ENCODE results near the gene TRAF1. TPM values are rescaled to one million over a fixed set of nuclear protein-coding genes. Genes with fewer than 3 reads are reported as not detected.

Gene TRAF1
- total RNA-seq, 2 donors from 2014 or later, result 1.5 to 3.1 TPM

DNA sequence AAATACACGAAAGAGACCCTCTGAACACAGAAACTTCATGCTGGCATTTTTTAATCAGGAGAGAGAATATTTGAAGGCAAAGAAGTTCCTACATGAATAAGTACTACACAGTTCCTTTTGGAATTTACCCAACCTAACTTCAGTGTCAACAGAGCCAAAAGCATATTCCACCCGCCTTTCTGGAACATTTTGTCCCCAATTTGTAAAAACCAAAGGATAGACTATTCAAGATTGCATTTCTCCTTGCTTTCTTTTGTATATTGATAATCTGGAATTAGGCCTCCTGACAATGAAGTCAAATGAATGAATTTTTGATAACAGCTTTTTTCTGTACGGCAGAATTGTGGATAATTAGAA lies 39.4 kb upstream of the TRAF1 start:
- no peak for TF ChIP-seq CTCF (IDR thresholded peaks at IDR 0.05)
- no peaks in the 10 kb centered on the region for H3K36me3 ChIP-seq
- H3K27me3 ChIP-seq, result no peaks in the 10 kb centered on the region
- H3K9me3 ChIP-seq, result no peaks in the 10 kb centered on the region
- no peak overlapping the region for H3K27ac ChIP-seq
- H3K9ac ChIP-seq (ENCODE audit: low read depth in 2 of 2, low read length in 2 of 2), result no peak overlapping the region
- no peaks in the 10 kb centered on the region for H3K4me1 ChIP-seq
- intact Hi-C loops (cut with DNase I), result no loop called here
- no peak for DNase-seq
- H3K4me3 ChIP-seq, result no peak overlapping the region

- Histone ChIP-seq H3K36me3 (no peaks in the 10 kb centered on the region), H3K9me3 (no peaks in the 10 kb centered on the region), H3K9ac (ENCODE audit: low read depth in 2 of 2, low read length in 2 of 2) (no peak overlapping the region), H3K27me3 (no peaks in the 10 kb centered on the region), H3K4me3 (no peak overlapping the region), H3K27ac (no peak overlapping the region), H3K4me1 (no peaks in the 10 kb centered on the region)
- no peak for TF ChIP-seq CTCF (IDR thresholded peaks at IDR 0.05)
- no peak for DNase-seq
- intact Hi-C loops (cut with DNase I), result no loop called here
These were observed 38.9 kb upstream of the TRAF1 start for GRCh38 chr9:120965344-120966012.

DNA sequence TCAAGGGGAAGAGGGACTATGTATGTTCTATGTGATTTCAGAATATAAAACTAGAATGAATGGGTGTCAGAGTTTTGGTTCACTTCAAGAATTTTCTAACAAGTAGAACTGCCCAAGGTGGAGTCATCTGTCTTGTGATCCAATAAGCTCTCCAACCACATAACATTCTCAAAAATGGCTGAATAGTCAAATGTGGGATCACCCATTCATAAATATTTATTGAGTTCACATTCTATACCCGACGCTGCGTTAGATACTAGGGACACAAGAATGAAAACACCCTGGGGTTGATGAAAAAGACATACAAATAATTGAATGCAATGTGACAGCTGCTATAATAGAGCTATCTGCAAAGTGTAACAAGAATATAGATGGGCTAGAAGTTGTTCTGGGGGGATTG lies 35.3 kb upstream of the TRAF1 start:
- Histone ChIP-seq H3K4me1 (no peaks in the 10 kb centered on the region), H3K36me3 (no peaks in the 10 kb centered on the region), H3K9ac (ENCODE audit: low read depth in 2 of 2, low read length in 2 of 2) (no peak overlapping the region), H3K27me3 (no peaks in the 10 kb centered on the region), H3K9me3 (no peaks in the 10 kb centered on the region), H3K27ac (no peak overlapping the region), H3K4me3 (no peak overlapping the region)
- no peak for DNase-seq
- intact Hi-C loops (cut with DNase I), result no loop called here
- no peak for TF ChIP-seq CTCF (IDR thresholded peaks at IDR 0.05)

GRCh38 chr9:120960001-120960400 lies 33.4 kb upstream of the TRAF1 start:
- TF ChIP-seq CTCF (IDR thresholded peaks at IDR 0.05), result no peak
- DNase-seq, result no peak
- intact Hi-C loops (cut with DNase I), result no loop called here
- H3K9ac ChIP-seq (ENCODE audit: low read depth in 2 of 2, low read length in 2 of 2), result no peak overlapping the region
- no peaks in the 10 kb centered on the region for H3K36me3 ChIP-seq
- no peak overlapping the region for H3K27ac ChIP-seq
- no peaks in the 10 kb centered on the region for H3K27me3 ChIP-seq
- H3K4me1 ChIP-seq, result no peaks in the 10 kb centered on the region
- H3K4me3 ChIP-seq, result no peak overlapping the region
- no peaks in the 10 kb centered on the region for H3K9me3 ChIP-seq

DNA sequence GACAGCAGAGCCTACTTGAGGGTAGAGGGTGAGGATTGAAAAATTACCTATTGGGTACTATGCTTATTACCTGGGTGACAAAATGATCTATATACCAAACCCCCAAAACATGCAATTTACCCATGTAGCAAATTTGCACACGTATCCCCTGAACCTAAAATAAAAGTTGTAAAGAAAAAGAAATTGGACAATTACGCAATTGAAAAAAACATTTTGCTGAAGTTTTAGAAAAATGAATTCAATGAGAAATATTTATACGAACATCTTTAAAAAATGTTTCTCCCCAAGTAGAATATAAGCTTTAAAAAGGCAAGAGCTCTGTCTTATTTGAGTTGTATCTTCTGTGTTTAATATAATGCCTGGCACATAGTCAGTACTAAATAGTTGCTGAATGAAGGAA lies 30.3 kb upstream of the TRAF1 start:
- Histone ChIP-seq H3K9me3 (no peaks in the 10 kb centered on the region), H3K27me3 (no peaks in the 10 kb centered on the region), H3K4me1 (no peaks in the 10 kb centered on the region), H3K36me3 (no peaks in the 10 kb centered on the region), H3K9ac (ENCODE audit: low read depth in 2 of 2, low read length in 2 of 2) (no peak overlapping the region), H3K27ac (no peak overlapping the region), H3K4me3 (no peak overlapping the region)
- no peak for DNase-seq
- no peak for TF ChIP-seq CTCF (IDR thresholded peaks at IDR 0.05)
- intact Hi-C loops (cut with DNase I), result no loop called here

All from colonic mucosa (tissue), 4 donors.